Activated T-helper 2 cell treated with anti-CD3 and anti-CD28 coated beads, Interferon-gamma antibody, Interleukin-2, Interleukin-4, amounts not matched to agents 10 μg/mL and 5 μg/mL and 100 μg/mL, durations not matched to agents 14 hours and 24 hours and 36 hours (primary cell): ENCODE data around the gene TRAF3IP3. TPM values are rescaled to one million over a fixed set of nuclear protein-coding genes. Genes with fewer than 3 reads are reported as not detected.

Source experiments
- DNase-seq: peaks from one replicate; pipeline ENCODE4 v3.0.0; 2021; ENCODE audit warnings: low spot score
- H3K27ac Mint-ChIP-seq: one replicate; pipeline ENCODE4 v1.8.0; 2021; ENCODE audit warnings: mixed read lengths
- H3K27me3 Mint-ChIP-seq: one replicate; pipeline ENCODE4 v1.8.0; 2021; ENCODE audit warnings: low read depth, mixed read lengths
- H3K36me3 Mint-ChIP-seq: one replicate; pipeline ENCODE4 v1.8.0; 2021; ENCODE audit warnings: low read depth, mixed read lengths
- H3K4me1 Mint-ChIP-seq: one replicate; pipeline ENCODE4 v1.8.0; 2021; ENCODE audit warnings: low read depth, mixed read lengths
- H3K4me3 Mint-ChIP-seq: one replicate; pipeline ENCODE4 v1.8.0; 2021; ENCODE audit warnings: low read depth, mild to moderate bottlenecking, moderate library complexity, mixed read lengths
- H3K9me3 Mint-ChIP-seq: one replicate; pipeline ENCODE4 v1.8.0; 2021; ENCODE audit warnings: mixed read lengths
- intact Hi-C: fragments of 100-400 bp; cut with micrococcal nuclease; formaldehyde crosslinking; loops from one replicate; pipeline ENCODE4 v1.15.1; 2023
- total RNA-seq: library from RNA; stranded (reverse); gene quantifications from 2 replicates; pipeline ENCODE4 v1.2.3, GENCODE V29; 2022

The TRAF3IP3 gene
- total RNA-seq, 1 donor from 2014 or later, result 386 TPM

DNA sequence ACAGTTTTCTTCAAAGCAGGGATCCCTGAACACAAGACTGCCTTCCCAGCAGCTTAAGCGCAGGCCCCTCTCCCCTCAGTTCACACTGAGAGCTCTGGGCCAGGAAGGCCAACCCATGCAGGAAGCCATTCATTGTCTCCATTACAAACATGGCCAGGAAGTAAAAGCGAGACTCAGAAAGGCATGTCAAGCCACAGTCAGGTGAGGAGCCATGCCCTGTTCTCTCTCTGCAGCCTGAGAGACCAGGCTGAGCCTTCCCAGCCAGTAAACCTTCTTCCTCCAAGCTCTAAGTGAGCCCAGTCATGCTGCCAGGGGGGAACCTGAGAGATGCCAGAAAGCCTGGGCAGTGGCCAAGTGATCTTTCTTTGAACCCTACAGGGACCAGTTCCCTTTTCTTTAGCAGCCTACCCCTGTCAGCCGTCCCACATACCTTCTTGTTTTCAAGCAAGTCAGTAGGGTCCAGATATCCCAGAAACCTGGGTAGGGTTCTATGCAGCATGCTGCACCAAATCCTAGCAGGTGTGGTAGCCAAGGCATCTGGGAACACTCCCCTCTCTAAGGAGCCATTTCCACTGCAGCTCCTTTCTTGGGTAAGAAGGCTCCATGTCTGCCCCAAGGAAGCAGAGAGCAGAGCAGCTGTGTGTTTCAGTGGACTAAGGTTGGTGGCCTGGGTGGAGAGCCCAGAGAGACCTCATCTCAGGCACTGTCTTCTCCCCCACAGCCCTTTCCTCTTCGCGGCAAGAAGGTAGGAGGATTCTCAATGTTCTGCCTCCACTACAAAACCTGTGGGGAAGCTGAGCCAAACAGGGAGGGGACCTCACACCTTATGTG, 977 bp downstream of the TRAF3IP3 start:
- peak; percentile 32 for DNase-seq
- peak overlapping the region; percentile 97 for H3K27ac Mint-ChIP-seq
- peaks cover 64% of the 10 kb centered on the region for H3K4me1 Mint-ChIP-seq
- no peaks in the 10 kb centered on the region for H3K9me3 Mint-ChIP-seq
- no peaks in the 10 kb centered on the region for H3K27me3 Mint-ChIP-seq
- peak overlapping the region; percentile 97 for H3K4me3 Mint-ChIP-seq
- intact Hi-C loops, result loop anchor here (1.0 kb wide), 2 partner anchors 11 to 27 kb away; partner anchors contain the start of gene C1orf74
- H3K36me3 Mint-ChIP-seq, result peaks cover 64% of the 10 kb centered on the region

DNA sequence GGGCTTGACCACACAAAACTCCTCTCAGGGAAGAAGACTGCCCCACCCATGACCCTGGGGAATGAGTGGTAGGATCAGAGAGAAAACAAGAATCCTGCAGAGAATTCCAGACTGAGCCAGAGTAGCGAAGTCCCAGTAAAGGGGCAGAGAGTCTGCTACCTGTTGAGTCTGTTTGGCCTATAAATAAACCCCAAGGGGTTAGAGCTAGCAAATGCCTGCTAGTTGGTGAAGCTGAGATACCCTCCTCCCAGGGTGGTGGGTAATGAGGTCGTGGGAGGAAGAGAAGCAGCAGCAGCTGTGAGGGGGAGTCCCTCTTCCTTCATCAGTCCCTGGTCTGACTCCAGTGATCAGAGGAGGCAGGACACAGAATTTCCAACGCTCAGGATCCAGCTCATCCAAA, 2.5 kb downstream of the TRAF3IP3 start:
- Mint-ChIP-seq H3K9me3 (no peaks in the 10 kb centered on the region), H3K27ac (peak overlapping the region; percentile 77), H3K27me3 (no peaks in the 10 kb centered on the region), H3K36me3 (peaks cover 79% of the 10 kb centered on the region), H3K4me1 (peaks cover 64% of the 10 kb centered on the region), H3K4me3 (peak overlapping the region; percentile 97)
- intact Hi-C loops, result no loop called here
- DNase-seq, result no peak

DNA sequence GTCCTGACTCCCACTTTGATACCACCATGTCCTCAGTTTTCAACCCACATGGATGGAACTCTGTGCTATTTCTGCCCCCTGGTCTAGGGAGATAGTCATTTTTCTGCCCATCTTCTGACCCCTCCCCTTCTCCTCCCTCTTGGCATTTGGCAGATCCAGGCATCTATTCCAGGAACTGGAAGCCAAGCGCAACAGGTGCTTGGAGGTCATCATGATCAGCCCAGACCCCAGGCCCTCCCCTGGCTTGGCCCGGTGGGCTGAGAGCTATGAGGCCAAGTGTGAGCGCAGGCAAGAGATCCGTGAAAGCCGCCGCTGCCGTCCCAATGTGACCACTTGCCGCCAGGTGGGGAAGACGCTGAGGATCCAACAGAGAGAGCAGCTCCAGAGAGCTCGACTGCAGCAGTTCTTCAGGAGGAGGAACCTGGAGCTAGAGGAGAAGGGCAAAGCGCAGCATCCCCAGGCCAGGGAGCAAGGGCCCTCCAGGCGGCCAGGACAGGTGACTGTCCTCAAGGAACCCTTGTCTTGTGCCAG, 4.0 kb downstream of the TRAF3IP3 start:
- H3K9me3 Mint-ChIP-seq, result no peaks in the 10 kb centered on the region
- intact Hi-C loops, result loop anchor here (5.0 kb wide), 1 partner anchor 582 kb away; no protein-coding TSS in a partner anchor
- H3K36me3 Mint-ChIP-seq, result peaks cover 91% of the 10 kb centered on the region
- H3K27ac Mint-ChIP-seq, result peak overlapping the region; percentile 18
- H3K4me1 Mint-ChIP-seq, result peaks cover 64% of the 10 kb centered on the region
- H3K27me3 Mint-ChIP-seq, result no peaks in the 10 kb centered on the region
- DNase-seq, result no peak
- H3K4me3 Mint-ChIP-seq, result peak overlapping the region; percentile 97

DNA sequence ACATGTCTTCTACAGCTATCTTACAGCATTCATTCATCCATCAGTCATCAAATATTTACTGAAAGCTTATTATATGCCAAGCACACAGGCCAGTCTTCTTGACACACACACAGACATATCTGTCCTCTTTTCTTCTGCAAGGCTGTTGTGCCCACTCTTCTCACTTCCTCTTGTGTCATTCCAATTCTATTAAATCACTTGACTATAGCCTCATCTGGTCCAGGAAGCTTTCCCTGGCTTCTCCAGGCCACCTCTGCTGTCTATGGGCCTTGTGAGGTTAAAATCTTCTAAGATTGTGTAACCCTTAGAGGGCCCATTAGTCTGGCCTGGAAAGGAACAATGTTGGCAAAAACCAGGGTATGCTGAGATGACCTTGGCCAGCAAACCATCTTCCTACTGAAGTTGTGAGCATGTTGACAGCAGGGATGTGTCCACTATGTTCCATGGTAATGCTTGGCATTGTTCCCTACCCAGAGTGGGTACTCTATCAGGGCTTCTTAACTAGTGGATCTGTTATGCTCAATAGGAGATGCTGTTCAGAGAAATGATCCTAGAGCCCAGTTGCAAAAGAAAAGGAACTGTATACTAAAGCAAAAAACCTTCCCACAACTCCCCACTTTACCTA, 5.3 kb downstream of the TRAF3IP3 start:
- Mint-ChIP-seq H3K36me3 (peaks cover 90% of the 10 kb centered on the region), H3K27me3 (no peaks in the 10 kb centered on the region), H3K4me1 (peaks cover 64% of the 10 kb centered on the region), H3K9me3 (no peaks in the 10 kb centered on the region), H3K4me3 (peak overlapping the region; percentile 79), H3K27ac (peak overlapping the region; percentile 84)
- DNase-seq, result no peak
- intact Hi-C loops, result loop anchor here (5.0 kb wide), 1 partner anchor 581 kb away; no protein-coding TSS in a partner anchor

DNA sequence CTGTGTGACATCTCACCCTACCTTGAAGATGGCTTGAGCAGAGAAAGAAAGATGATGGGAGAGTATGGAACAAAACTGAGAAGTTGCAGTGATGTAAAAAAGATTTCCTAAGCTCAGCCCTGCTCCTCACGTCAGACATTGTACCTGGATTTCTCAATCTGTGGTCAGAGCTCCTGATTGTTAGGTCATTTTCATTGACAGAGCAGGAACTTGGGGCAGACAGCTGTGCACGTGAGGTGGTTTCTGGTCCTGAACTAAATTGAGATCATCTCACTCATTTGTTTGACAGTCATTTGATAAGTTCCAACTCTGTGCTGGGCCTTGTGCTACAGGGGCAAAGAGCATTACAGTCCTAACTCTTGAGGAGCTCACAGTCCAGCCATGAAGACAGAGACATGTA, 10.2 kb downstream of the TRAF3IP3 start:
- no peak for DNase-seq
- no peaks in the 10 kb centered on the region for H3K9me3 Mint-ChIP-seq

DNA sequence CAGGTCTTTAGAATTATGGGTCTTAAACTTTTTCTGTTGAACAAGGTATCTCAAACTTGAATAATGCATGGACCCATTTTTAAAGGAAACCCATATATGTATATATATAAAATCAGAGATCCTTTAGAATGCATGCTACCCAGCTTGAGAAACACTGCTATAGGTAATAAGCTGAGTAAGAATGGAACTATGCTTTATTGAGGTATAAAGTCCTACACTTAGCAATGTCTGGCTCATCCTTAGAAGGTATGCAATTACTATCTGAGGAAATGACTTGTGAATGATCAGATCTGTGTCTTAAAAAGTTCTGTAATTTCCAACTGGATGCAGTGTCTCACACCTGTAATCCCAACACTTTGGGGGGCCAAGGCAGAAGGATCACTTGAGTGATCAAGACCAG, 11.2 kb downstream of the TRAF3IP3 start:
- Mint-ChIP-seq H3K4me3 (peak overlapping the region; percentile 59), H3K36me3 (peaks cover 30% of the 10 kb centered on the region), H3K27ac (peak overlapping the region; percentile 51), H3K4me1 (peaks cover 57% of the 10 kb centered on the region), H3K9me3 (no peaks in the 10 kb centered on the region), H3K27me3 (no peaks in the 10 kb centered on the region)
- intact Hi-C loops, result no loop called here
- no peak for DNase-seq

More for the DNA sequence above, 10.2 kb downstream of the TRAF3IP3 start:
- intact Hi-C loops, result no loop called here
- Mint-ChIP-seq H3K27ac (peak overlapping the region; percentile 65), H3K4me1 (peaks cover 67% of the 10 kb centered on the region), H3K27me3 (no peaks in the 10 kb centered on the region), H3K4me3 (peak overlapping the region; percentile 59), H3K36me3 (peaks cover 40% of the 10 kb centered on the region)

DNA sequence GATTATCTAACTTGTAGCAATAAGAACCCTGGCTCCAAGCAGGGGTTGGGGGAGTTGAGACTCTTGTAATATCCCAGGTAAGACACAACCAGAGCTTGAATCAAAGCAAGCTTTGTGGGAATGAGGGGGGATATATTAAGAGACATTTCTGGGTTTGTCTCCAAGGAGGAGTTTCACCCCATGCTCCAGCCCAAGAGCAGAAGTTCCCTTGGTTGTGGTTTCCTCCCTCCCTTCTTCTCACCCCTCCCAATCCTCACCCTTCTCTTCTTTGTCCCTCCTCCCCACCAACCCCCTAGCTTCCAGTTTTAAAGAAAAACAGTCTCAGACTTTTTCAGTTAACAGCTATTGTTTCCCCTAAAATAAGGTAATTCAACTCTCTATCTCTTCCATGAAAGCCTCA, 11.9 kb downstream of the TRAF3IP3 start:
- no peak overlapping the region for H3K4me3 Mint-ChIP-seq
- no peaks in the 10 kb centered on the region for H3K9me3 Mint-ChIP-seq
- H3K27ac Mint-ChIP-seq, result no peak overlapping the region
- intact Hi-C loops, result loop anchor here (1.0 to 2.0 kb wide), 5 partner anchors 11 to 69 kb away; partner anchors contain the start of genes TRAF3IP3 and UTP25
- no peaks in the 10 kb centered on the region for H3K27me3 Mint-ChIP-seq
- H3K4me1 Mint-ChIP-seq, result peaks cover 54% of the 10 kb centered on the region
- H3K36me3 Mint-ChIP-seq, result peaks cover 24% of the 10 kb centered on the region
- DNase-seq, result no peak

DNA sequence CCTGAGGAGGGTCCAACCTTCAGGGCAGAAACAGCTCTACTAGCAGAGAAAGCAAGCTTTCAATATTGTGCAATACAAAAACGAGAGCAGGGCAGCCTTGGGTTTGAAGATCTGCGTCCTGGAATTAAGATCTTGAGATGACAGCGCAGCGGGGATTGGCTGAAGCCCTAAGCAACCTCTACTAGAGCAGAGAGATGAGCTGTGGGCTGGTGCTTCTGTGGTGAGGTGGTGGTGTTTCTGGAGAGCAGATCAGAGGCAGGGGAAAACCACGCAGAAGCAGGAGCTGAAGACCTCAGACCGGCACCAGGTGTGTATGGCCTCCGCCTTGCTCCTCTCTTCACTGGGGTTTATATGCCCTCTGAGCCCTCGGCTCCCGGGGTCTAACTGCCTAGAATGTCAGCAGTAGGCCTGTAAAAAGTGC, 12.5 kb downstream of the TRAF3IP3 start:
- peaks cover 17% of the 10 kb centered on the region for H3K36me3 Mint-ChIP-seq
- intact Hi-C loops, result loop anchor here (1.0 to 2.0 kb wide), 5 partner anchors 12 to 68 kb away; partner anchors contain the start of genes TRAF3IP3 and UTP25
- H3K4me1 Mint-ChIP-seq, result peaks cover 53% of the 10 kb centered on the region
- no peak overlapping the region for H3K27ac Mint-ChIP-seq
- H3K9me3 Mint-ChIP-seq, result no peaks in the 10 kb centered on the region
- DNase-seq, result peak; percentile 85
- no peaks in the 10 kb centered on the region for H3K27me3 Mint-ChIP-seq
- H3K4me3 Mint-ChIP-seq, result no peak overlapping the region

DNA sequence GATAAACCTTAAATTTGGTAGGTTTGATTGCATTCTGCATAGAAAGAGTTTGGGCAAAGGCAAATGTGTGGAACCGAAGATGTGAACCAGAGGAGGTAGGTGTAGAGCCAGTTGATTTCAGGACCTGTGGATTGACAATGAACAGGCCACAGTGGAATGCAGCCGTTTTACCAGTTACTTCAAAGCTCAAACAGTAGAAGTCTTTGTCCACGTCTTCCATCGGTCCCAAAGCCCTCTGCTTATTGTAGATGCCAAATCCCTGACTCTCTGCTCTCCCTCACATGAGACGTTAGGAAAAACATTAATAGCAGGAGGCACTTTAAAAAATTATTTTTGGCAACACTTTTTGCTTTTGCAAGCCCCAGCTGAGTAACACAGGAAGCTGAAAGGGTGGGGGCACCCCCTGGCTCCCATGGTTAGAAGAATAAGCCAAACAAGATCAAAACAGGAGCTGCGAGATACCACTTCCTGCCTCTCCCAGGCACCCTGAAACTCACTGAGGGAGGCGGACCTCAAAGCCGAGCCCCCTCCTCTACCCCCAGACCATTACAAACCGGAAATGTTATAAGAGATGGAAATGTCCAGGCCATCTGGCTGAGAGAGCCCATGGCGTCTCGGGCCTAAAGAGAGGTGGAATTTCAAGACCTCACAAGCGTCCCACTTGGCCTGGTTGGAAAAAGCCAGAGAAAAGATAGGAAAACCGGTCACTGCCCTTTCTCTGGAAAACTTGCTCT, 13.5 kb downstream of the TRAF3IP3 start:
- intact Hi-C loops, result loop anchor here (1.0 to 2.0 kb wide), 2 partner anchors 15 to 67 kb away; partner anchors contain the start of gene C1orf74
- H3K27me3 Mint-ChIP-seq, result no peaks in the 10 kb centered on the region
- no peak overlapping the region for H3K4me3 Mint-ChIP-seq
- H3K9me3 Mint-ChIP-seq, result no peaks in the 10 kb centered on the region
- peaks cover 7% of the 10 kb centered on the region for H3K36me3 Mint-ChIP-seq
- no peak overlapping the region for H3K27ac Mint-ChIP-seq
- H3K4me1 Mint-ChIP-seq, result peaks cover 54% of the 10 kb centered on the region
- DNase-seq, result peak; percentile 73

DNA sequence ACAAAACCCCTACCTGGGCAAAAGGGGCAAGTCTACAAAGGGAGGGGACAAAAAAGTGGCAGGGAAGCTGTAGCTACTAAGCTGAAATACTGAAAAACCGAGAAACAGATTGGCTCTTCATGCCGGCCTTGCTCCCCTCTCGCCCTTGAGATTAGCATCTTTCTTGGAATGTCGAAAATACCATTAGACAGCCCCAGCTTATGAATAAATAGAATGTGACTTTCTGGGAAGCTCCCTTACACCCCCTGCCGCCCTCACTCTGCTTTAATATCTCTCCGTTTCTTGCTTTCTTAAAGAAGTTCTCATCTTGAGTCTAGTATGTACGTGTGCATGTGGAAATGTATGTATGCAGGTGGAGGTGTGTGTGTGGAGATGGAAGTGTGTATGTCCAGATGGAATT, 14.1 kb downstream of the TRAF3IP3 start:
- intact Hi-C loops, result loop anchor here (1.0 to 2.0 kb wide), 2 partner anchors 14 to 67 kb away; partner anchors contain the start of gene C1orf74
- Mint-ChIP-seq H3K9me3 (no peaks in the 10 kb centered on the region), H3K27ac (no peak overlapping the region), H3K27me3 (no peaks in the 10 kb centered on the region), H3K36me3 (peaks cover 4% of the 10 kb centered on the region), H3K4me1 (peaks cover 57% of the 10 kb centered on the region), H3K4me3 (no peak overlapping the region)
- DNase-seq, result no peak

DNA sequence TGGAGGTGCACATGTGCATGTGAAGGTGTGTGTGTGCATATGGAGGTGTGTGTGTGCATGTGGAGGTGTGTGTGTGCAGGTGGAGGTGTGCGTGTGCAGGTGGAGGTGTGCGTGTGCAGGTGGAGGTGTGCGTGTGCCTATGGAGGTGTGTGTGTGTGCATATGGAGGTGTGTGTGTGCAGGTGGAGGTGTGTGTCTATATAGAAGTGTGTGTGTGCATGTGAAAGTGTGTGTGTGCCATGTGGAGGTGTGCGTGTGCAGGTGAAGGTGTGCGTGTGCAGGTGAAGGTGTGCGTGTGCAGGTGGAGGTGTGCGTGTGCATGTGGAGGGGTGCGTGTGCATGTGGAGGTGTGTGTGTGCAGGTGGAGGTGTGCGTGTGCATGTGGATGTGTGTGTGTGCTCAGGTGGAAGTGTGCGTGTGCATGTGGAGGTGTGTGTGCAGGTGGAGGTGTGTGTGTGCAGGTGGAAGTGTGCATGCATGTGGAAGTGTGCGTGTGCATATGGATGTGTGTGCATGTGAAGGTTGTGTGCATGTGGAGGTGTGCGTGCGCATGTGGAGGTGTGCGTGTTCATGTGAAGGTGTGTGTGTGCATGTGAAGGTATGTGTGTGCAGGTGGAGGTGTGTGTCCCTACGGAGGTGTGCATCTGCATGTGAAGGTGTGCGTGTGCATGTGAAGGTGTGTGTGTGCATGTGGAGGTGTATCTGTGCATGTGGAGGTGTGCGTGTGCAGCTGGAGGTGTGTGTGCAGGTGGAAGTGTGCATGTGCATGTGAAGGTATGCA, 15.0 kb downstream of the TRAF3IP3 start:
- H3K36me3 Mint-ChIP-seq, result peaks cover 2% of the 10 kb centered on the region
- no peak overlapping the region for H3K4me3 Mint-ChIP-seq
- DNase-seq, result no peak
- H3K27me3 Mint-ChIP-seq, result no peaks in the 10 kb centered on the region
- peaks cover 55% of the 10 kb centered on the region for H3K4me1 Mint-ChIP-seq
- intact Hi-C loops, result no loop called here
- no peak overlapping the region for H3K27ac Mint-ChIP-seq
- no peaks in the 10 kb centered on the region for H3K9me3 Mint-ChIP-seq
